GM12878 (cell line): ENCODE data around the gene DARS1. TPM values are rescaled to one million over a fixed set of nuclear protein-coding genes. Genes with fewer than 3 reads are reported as not detected.

Experiments used
- ATAC-seq: fragments of 200-7000 bp; cut with Tn5 transposase; 3 replicates; pipeline ENCODE4 v1.9.1; 2020; ENCODE audit warnings: mild to moderate bottlenecking, moderate library complexity
- BruUV-seq: library from RNA; stranded (reverse); fragments of 400-500 nt; replicated peaks from 2 replicates; lab custom pipeline; 2021; lab: Mats Ljungman, UMichigan
- CTCF ChIA-PET: fragments of 300-600 bp; sonication (Branson Sonifier 250); formaldehyde crosslinking; extraction: SDS; loops from one replicate; lab custom pipeline; 2021; ENCODE audit warnings: inconsistent platforms; lab: Yijun Ruan, JAX
- POLR2A ChIA-PET: fragments of 350-600 bp; formaldehyde crosslinking; extraction: SDS; loops from one replicate; lab custom pipeline; 2021; ENCODE audit warnings: inconsistent platforms; lab: Charles Lee
- RAD21 ChIA-PET: fragments of 300-600 bp; sonication (Branson Sonifier 250); formaldehyde crosslinking; loops from one replicate; lab custom pipeline; 2023; ENCODE audit warnings: antibody characterized with exemption; ENCODE audit not compliant: unreplicated experiment; lab: Charles Lee
- SMC1A ChIA-PET: fragments of 300-600 bp; sonication (Branson Sonifier 250); formaldehyde crosslinking; loops from one replicate; lab custom pipeline; 2023; ENCODE audit not compliant: unreplicated experiment, uncharacterized antibody; lab: Charles Lee
- DNase-seq: peaks from one replicate; pipeline ENCODE4 v3.0.0-alpha.2; 2011; ENCODE audit warnings: low read depth, low spot score
- FAIRE-seq: peaks from 3 replicates; lab custom pipeline; 2011; peaks lifted over from hg19 to GRCh38; lab: Jason Lieb, UNC
- H2AFZ ChIP-seq: 2 replicates; pipeline ENCODE4 v1.6.0; 2011; ENCODE audit warnings: low read depth, low read length, control low read depth; ENCODE audit not compliant: control insufficient read depth
- H3K27ac ChIP-seq: 2 replicates; pipeline ENCODE4 v1.5.1; 2011; ENCODE audit warnings: control low read depth; ENCODE audit not compliant: control insufficient read depth, insufficient read depth
- H3K27me3 ChIP-seq, 2 experiments: replicated peaks in 1 of 2; 2 replicates each; pipeline versions ENCODE4 v1.6.0 to v1.6.1; 2011; ENCODE audit warnings: low read length in 1 of 2; ENCODE audit not compliant: control insufficient read depth in 2 of 2, insufficient read depth in 2 of 2
- H3K36me3 ChIP-seq, 2 experiments: 2 replicates each; pipeline ENCODE4 v1.5.1; 2011; ENCODE audit warnings: low read length in 1 of 2; ENCODE audit not compliant: control insufficient read depth in 2 of 2, insufficient read depth in 2 of 2
- H3K4me1 ChIP-seq: 2 replicates; pipeline ENCODE4 v1.6.1; 2011; ENCODE audit warnings: mild to moderate bottlenecking, low read length, moderate library complexity, mixed read lengths; ENCODE audit not compliant: control insufficient read depth, insufficient read depth
- H3K4me2 ChIP-seq: 2 replicates; pipeline ENCODE4 v1.6.0; 2011; ENCODE audit warnings: control low read depth; ENCODE audit not compliant: control insufficient read depth, insufficient read depth
- H3K4me3 ChIP-seq: fragments of 200-600 bp; sonication (generic); 2 replicates; pipeline ENCODE4 v1.5.1; 2016
- H3K79me2 ChIP-seq: 2 replicates; pipeline ENCODE4 v1.6.0; 2011; ENCODE audit warnings: low read length; ENCODE audit not compliant: control insufficient read depth, insufficient read depth
- H3K9ac ChIP-seq: 2 replicates; pipeline ENCODE4 v1.8.0; 2011; ENCODE audit warnings: low read length, control low read depth, mixed read lengths; ENCODE audit not compliant: control insufficient read depth, insufficient read depth
- H3K9me3 ChIP-seq: replicated peaks from 3 replicates; pipeline ENCODE4 v1.5.1; 2011; ENCODE audit warnings: mild to moderate bottlenecking, low read length; ENCODE audit not compliant: control insufficient read depth, insufficient read depth
- H4K20me1 ChIP-seq: 2 replicates; pipeline ENCODE4 v1.6.0; 2011; ENCODE audit not compliant: control insufficient read depth, insufficient read depth
- HCFC1 ChIP-seq: fragments of 150-350 bp; IDR thresholded peaks from 2 replicates; pipeline ENCODE4 v1.6.1; 2014; ENCODE audit warnings: low read length
- MXI1 ChIP-seq: fragments of 150-350 bp; IDR thresholded peaks from 2 replicates; pipeline ENCODE4 v1.6.1; 2011; ENCODE audit warnings: low read depth, mild to moderate bottlenecking, inconsistent platforms, low read length, improper control_type of control experiment
- NR2F1 ChIP-seq: fragments of 450-650 bp; conservative IDR thresholded peaks from 2 replicates; pipeline ENCODE4 v1.6.1; 2017; ENCODE audit warnings: mild to moderate bottlenecking
- PML ChIP-seq: IDR thresholded peaks from 2 replicates; pipeline ENCODE4 v1.6.1; 2012; ENCODE audit warnings: low read length, inconsistent platforms
- POLR2AphosphoS2 ChIP-seq: IDR thresholded peaks from 2 replicates; pipeline ENCODE4 v1.6.1; 2011; ENCODE audit warnings: low read depth, mild to moderate bottlenecking, low read length, improper control_type of control experiment, moderate library complexity
- SUPT20H ChIP-seq: IDR thresholded peaks from 2 replicates; pipeline ENCODE4 v1.6.1; 2011; ENCODE audit warnings: low read depth, mild to moderate bottlenecking, low read length, moderate library complexity, borderline replicate concordance; ENCODE audit not compliant: control insufficient read depth
- SUZ12 ChIP-seq: fragments of 200-600 bp; sonication (generic); IDR thresholded peaks from one replicate; pipeline ENCODE4 v1.6.1; 2018; ENCODE audit warnings: antibody characterized with exemption, mild to moderate bottlenecking; ENCODE audit not compliant: unreplicated experiment
- ZBTB40 ChIP-seq: fragments of 450-650 bp; IDR thresholded peaks from 2 replicates; pipeline ENCODE4 v1.6.1; 2016; ENCODE audit warnings: mild to moderate bottlenecking, moderate library complexity, borderline replicate concordance
- ZNF217 ChIP-seq: fragments of 450-650 bp; IDR thresholded peaks from 2 replicates; pipeline ENCODE4 v1.6.1; 2017; ENCODE audit warnings: antibody characterized with exemption, mild to moderate bottlenecking
- ZNF384 ChIP-seq: IDR thresholded peaks from 2 replicates; pipeline ENCODE4 v1.6.1; 2012; ENCODE audit warnings: low read depth, mild to moderate bottlenecking, low read length, improper control_type of control experiment, borderline replicate concordance
- in situ Hi-C: fragments of 300-500 bp; cut with MboI; formaldehyde crosslinking; loops from 9 replicates; pipeline ENCODE4 v1.14.3; 2018; ENCODE audit warnings: mixed read lengths
- intact Hi-C: fragments of 100-400 bp; cut with micrococcal nuclease; formaldehyde crosslinking; loops from one replicate; pipeline ENCODE4 v1.14.2; 2022; ENCODE audit not compliant: unreplicated experiment
- polyA plus RNA-seq, 11 experiments: library from polyadenylated mRNA; depleted of rRNA in 4 of 11; unstranded in 6 of 11; stranded (reverse) in 5 of 11; fragments of >200 nt; fragmentation: Nextera tagmentation in 4 of 11; fragmentation: Illumina TruSeq in 1 of 11; extraction: Ambion mirVana in 4 of 11; extraction: Trizol in 1 of 11; gene quantifications; 1 replicate in 1 of 11; 2 replicates in 10 of 11; pipeline versions ENCODE4 v1.2.1 to v1.2.3, GENCODE V29; 2011 to 2016; ENCODE audit warnings: inconsistent platforms in 2 of 11, missing spikeins in 2 of 11, low read depth in 1 of 11
- total RNA-seq, 4 experiments: library from RNA; depleted of rRNA in 3 of 4; stranded (reverse); fragments of >200 nt in 3 of 4; fragmentation: Illumina TruSeq in 1 of 4; extraction: Trizol in 1 of 4; gene quantifications; 2 replicates each; pipeline versions ENCODE4 v1.2.1 to v1.2.3, GENCODE V29; 2013 to 2021
- TF ChIP-seq, protein P1 (sequence below): IDR thresholded peaks from 2 replicates; pipeline ENCODE4 v1.6.1; 2011; ENCODE audit warnings: borderline replicate concordance, low read depth, mild to moderate bottlenecking, moderate library complexity, mixed read lengths, low read length; ENCODE audit not compliant: insufficient read depth; ENCODE audit errors: extremely low read length

The DARS1 gene
- total and polyA plus RNA-seq, 10 of the 15 experiments (the other 5 are each of a cell fraction or from before 2014, with no cell fraction given): 91.0 to 387 (median 137) TPM

- Histone ChIP-seq H3K27ac (no peak overlapping the region), H3K4me3 (no peak overlapping the region), H3K27me3 (no peaks in the 10 kb centered on the region), H4K20me1 (no peaks in the 10 kb centered on the region), H3K9ac (no peak overlapping the region), H3K36me3 (peaks cover 3 to 4% of the 10 kb centered on the region in 2 experiments; a peak in 3 of 4 replicates), H2AFZ (no peak overlapping the region), H3K79me2 (no peaks in the 10 kb centered on the region; the same call in 1 of the 2 replicates), H3K4me2 (no peak overlapping the region), H3K4me1 (peaks cover 4% of the 10 kb centered on the region), H3K9me3 (no peaks in the 10 kb centered on the region)
- ATAC-seq (no peak), DNase-seq (no peak), FAIRE-seq (no peak)
- ChIA-PET POLR2A (interaction anchor here (1.0 to 1.5 kb wide), 4 partner anchors 10 to 117 kb away, joined by 3 to 4 read pairs (median 3); no protein-coding TSS in a partner anchor), CTCF (interaction anchor here (1.0 to 2.5 kb wide), 6 partner anchors 11 to 139 kb away, joined by 3 to 9 read pairs (median 6); no protein-coding TSS in a partner anchor), RAD21 (interaction anchor here (1.2 to 2.9 kb wide), 4 partner anchors 14 to 117 kb away, joined by 3 to 12 read pairs (median 7); no protein-coding TSS in a partner anchor), SMC1A (interaction anchor here (0.7 to 3.2 kb wide), 16 partner anchors 9 to 122 kb away, joined by 3 to 20 read pairs (median 4); no protein-coding TSS in a partner anchor)
- intact Hi-C loops (no loop called here), in situ Hi-C loops (no loop called here)
- BruUV-seq: no TSS peak
- TF ChIP-seq MXI1 (no peak), PML (no peak), ZNF384 (no peak), SUPT20H (no peak), POLR2AphosphoS2 (no peak), ZNF217 (no peak), ZBTB40 (no peak), SUZ12 (no peak), HCFC1 (no peak), NR2F1 (no peak)
- TF ChIP-seq, protein P1, sequence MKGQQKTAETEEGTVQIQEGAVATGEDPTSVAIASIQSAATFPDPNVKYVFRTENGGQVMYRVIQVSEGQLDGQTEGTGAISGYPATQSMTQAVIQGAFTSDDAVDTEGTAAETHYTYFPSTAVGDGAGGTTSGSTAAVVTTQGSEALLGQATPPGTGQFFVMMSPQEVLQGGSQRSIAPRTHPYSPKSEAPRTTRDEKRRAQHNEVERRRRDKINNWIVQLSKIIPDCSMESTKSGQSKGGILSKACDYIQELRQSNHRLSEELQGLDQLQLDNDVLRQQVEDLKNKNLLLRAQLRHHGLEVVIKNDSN: no peak
- TF ChIP-seq, all 136 proteins: peak for 0
Observed at GRCh38 chr2:135936524-135936923, 48.9 kb downstream of the DARS1 start.
